Left lung (tissue), 10 donors: Measurements from ENCODE around the gene EPHA8. TPM values are rescaled to one million over a fixed set of nuclear protein-coding genes. Genes with fewer than 3 reads are reported as not detected.

Experiments used
- ATAC-seq: fragments of 200-7000 bp; cut with Tn5 transposase; one replicate; pipeline ENCODE4 v1.9.1; 2020; ENCODE audit warnings: moderate library complexity
- DNase-seq, 4 donors: peaks; one replicate each; pipeline ENCODE4 v3.0.0-alpha.2; 2013 to 2020
- H3K27ac ChIP-seq, 2 donors: fragments of 200-600 bp; sonication (generic) in 1 of 2; one replicate each; pipeline versions ENCODE4 v1.5.0 to v1.8.0; 2020 to 2021
- H3K27me3 ChIP-seq, 2 donors: fragments of 200-600 bp; sonication (generic) in 1 of 2; one replicate each; pipeline versions ENCODE4 v1.5.0 to v1.8.0; 2020 to 2021
- H3K36me3 ChIP-seq, 2 donors: fragments of 200-600 bp; sonication (generic) in 1 of 2; one replicate each; pipeline versions ENCODE4 v1.5.0 to v1.8.0; 2020 to 2021
- H3K4me1 ChIP-seq, 2 donors: fragments of 200-600 bp; one replicate each; pipeline ENCODE4 v1.8.0; 2021
- H3K4me3 ChIP-seq, 2 donors: fragments of 200-600 bp; sonication (generic) in 1 of 2; one replicate each; pipeline versions ENCODE4 v1.5.0 to v1.8.0; 2020 to 2021; ENCODE audit warnings: mild to moderate bottlenecking in 1 of 2
- H3K9me3 ChIP-seq, 2 donors: fragments of 200-600 bp; sonication (generic) in 1 of 2; one replicate each; pipeline versions ENCODE4 v1.5.0 to v1.8.0; 2020 to 2021
- intact Hi-C, 2 donors: fragments of 100-400 bp; cut with DNase I; formaldehyde crosslinking; loops; one replicate each; pipeline versions ENCODE4 v1.11.2 to v1.14.2; 2022
- polyA plus RNA-seq, 6 donors: library from polyadenylated mRNA; unstranded; fragments of 120-200 nt; gene quantifications; one replicate each; pipeline ENCODE4 v1.2.1, GENCODE V29; 2013; ENCODE audit not compliant: insufficient read length in 6 of 6
- total RNA-seq, 2 donors: library from RNA; stranded (reverse); fragmentation: NEBNext Ultra II Directional; extraction: Animal tissue kit (Norgen Biotek cat#: 25700); gene quantifications; one replicate each; pipeline ENCODE4 v1.2.1, GENCODE V29; 2021
- TF ChIP-seq, protein P1 (sequence below), 2 donors: fragments of 200-600 bp; sonication (generic) in 1 of 2; IDR thresholded peaks; one replicate each; pipeline versions ENCODE4 v1.5.0 to v1.8.0; 2021; ENCODE audit warnings: antibody characterized with exemption in 2 of 2
- donor health status: DM: no; HTN: yes; CAD: no.
- donor health status: DM: no; HTN: no; CAD: no.

The EPHA8 gene
- total and polyA plus RNA-seq, 8 donors = 0.07 to 0.21 (median 0.18) TPM; not detected in 5

DNA sequence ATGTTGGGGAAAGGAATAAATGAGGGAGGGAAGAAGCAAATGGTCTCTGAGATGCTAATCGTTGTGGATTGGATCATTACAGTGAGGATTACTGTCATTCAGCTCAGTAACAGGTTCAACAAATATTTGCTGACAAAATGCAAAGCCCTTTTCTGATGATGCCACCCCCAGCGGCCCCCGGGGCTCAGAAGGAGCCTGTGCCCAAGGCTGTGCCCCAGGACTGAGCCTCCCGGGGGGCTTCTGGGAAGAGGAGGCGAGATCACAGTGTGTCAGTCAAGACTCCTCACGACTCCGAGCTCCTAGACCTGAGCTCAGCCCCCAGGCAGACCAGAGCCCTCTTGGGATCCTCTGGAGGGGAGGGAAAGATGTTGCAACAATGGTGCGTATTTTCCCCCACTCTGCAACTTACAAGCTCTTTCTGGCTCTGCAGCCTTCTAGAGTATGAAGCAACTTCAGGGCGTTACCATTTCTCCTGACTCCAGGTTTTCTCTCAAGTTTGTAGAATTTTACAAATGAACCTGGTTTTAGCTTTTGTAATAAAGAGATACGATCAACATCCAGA lies 20.8 kb downstream of the EPHA8 start:
- Histone ChIP-seq H3K36me3 (no peaks in the 10 kb centered on the region), H3K27ac (no peak overlapping the region), H3K4me1 (no peaks in the 10 kb centered on the region), H3K9me3 (no peaks in the 10 kb centered on the region), H3K27me3 (peaks cover 0 to 47% of the 10 kb centered on the region in 2 donors), H3K4me3 (no peak overlapping the region)
- intact Hi-C loops = no loop called here
- ATAC-seq (peak; percentile 33), DNase-seq (peak in 2 of 4 donors; percentile 52 to 61)
- TF ChIP-seq, protein P1, sequence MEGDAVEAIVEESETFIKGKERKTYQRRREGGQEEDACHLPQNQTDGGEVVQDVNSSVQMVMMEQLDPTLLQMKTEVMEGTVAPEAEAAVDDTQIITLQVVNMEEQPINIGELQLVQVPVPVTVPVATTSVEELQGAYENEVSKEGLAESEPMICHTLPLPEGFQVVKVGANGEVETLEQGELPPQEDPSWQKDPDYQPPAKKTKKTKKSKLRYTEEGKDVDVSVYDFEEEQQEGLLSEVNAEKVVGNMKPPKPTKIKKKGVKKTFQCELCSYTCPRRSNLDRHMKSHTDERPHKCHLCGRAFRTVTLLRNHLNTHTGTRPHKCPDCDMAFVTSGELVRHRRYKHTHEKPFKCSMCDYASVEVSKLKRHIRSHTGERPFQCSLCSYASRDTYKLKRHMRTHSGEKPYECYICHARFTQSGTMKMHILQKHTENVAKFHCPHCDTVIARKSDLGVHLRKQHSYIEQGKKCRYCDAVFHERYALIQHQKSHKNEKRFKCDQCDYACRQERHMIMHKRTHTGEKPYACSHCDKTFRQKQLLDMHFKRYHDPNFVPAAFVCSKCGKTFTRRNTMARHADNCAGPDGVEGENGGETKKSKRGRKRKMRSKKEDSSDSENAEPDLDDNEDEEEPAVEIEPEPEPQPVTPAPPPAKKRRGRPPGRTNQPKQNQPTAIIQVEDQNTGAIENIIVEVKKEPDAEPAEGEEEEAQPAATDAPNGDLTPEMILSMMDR (IDR thresholded peaks at IDR 0.05) = no peak

DNA sequence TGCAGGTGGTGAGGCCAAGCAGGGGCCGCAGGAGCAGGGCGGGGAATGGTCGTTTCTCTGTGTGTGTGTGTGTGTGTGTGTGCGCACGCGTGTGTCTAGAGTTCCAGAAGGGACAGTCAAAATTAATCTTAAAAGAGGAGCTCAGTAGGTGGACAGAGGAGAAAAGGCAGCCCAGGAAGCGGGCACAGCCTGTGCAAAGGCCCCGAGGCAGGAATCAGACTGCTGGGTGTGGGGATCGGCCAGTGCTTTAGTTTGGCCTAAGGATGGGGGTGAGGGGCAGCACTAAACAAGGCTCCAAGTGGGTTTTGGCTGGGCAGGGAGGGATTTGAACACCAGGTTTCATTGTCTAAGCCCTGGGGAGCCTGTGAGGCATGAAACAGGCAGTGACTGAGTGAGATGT lies 21.7 kb downstream of the EPHA8 start:
- ATAC-seq = no peak
- no peaks in the 10 kb centered on the region for H3K9me3 ChIP-seq
- H3K27ac ChIP-seq = no peak overlapping the region
- no peaks in the 10 kb centered on the region for H3K36me3 ChIP-seq
- DNase-seq = peak in 1 of 4 donors; percentile 30
- intact Hi-C loops = no loop called here
- H3K4me3 ChIP-seq = no peak overlapping the region
- peaks cover 0 to 56% of the 10 kb centered on the region in 2 donors for H3K27me3 ChIP-seq
- H3K4me1 ChIP-seq = no peaks in the 10 kb centered on the region
- TF ChIP-seq, protein P1 (IDR thresholded peaks at IDR 0.05) = no peak

DNA sequence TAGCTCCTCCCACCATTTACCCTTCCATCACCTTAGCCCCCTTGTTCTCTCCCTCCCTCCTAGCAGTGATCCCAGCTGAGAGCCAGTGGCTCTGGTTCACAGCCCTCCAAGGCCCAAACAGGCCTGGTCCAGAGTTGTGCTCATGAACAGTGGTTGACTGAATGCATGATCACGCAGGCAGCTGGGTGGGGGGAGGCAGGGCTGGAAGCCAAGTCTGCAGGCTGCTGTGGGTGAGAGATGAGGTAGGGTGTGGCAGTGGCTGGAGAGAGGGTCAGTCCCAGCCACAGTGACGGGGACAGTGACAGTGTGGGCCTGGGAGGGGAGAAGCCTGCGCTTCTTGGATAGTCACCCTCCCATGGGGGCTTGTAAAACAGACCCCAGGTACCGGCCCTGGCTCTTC lies 22.2 kb downstream of the EPHA8 start:
- no peaks in the 10 kb centered on the region for H3K4me1 ChIP-seq
- no peak overlapping the region for H3K27ac ChIP-seq
- DNase-seq = peak in 1 of 4 donors; percentile 58
- H3K9me3 ChIP-seq = no peaks in the 10 kb centered on the region
- H3K4me3 ChIP-seq = no peak overlapping the region
- no peaks in the 10 kb centered on the region for H3K36me3 ChIP-seq
- intact Hi-C loops = no loop called here
- TF ChIP-seq, protein P1 (IDR thresholded peaks at IDR 0.05) = no peak
- peaks cover 0 to 61% of the 10 kb centered on the region in 2 donors for H3K27me3 ChIP-seq
- no peak for ATAC-seq

DNA sequence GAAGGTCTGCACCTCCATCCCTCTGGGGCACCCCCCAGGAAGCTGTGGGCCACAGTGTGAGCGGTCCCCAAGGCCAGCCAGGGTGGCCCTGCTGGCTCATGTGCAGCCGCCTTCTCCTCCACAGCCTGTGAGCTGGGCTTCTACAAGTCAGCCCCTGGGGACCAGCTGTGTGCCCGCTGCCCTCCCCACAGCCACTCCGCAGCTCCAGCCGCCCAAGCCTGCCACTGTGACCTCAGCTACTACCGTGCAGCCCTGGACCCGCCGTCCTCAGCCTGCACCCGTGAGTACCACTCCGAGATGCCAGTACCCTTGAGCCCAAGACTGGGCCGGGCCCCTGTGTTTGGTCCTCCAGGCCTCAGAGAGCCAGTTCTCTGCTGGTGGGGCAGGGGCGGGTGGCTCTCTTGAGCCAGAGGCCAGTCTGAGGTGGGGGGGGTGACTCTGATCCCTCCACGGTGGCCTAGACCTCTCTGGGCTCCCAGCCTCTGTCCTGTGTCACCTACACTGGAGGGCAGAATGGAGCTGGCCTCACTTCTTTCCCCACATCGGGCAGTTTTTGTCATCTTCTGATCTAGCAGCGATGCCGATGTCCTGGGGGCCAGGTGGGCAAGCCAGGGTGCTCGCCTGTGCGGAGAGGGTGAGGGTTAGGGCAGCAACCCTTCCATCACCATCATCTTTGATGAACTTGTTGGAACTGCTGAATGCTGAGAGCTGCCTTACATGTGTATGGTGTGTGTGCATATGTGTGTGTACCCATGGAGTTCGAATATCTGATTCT lies 23.3 kb downstream of the EPHA8 start:
- H3K27ac ChIP-seq = no peak overlapping the region
- H3K9me3 ChIP-seq = no peaks in the 10 kb centered on the region
- TF ChIP-seq, protein P1 (IDR thresholded peaks at IDR 0.05) = no peak
- H3K4me1 ChIP-seq = no peaks in the 10 kb centered on the region
- H3K36me3 ChIP-seq = no peaks in the 10 kb centered on the region
- no peak for ATAC-seq
- intact Hi-C loops = no loop called here
- DNase-seq = peak in 1 of 4 donors; percentile 69
- H3K27me3 ChIP-seq = peaks cover 0 to 69% of the 10 kb centered on the region in 2 donors
- H3K4me3 ChIP-seq = no peak overlapping the region

DNA sequence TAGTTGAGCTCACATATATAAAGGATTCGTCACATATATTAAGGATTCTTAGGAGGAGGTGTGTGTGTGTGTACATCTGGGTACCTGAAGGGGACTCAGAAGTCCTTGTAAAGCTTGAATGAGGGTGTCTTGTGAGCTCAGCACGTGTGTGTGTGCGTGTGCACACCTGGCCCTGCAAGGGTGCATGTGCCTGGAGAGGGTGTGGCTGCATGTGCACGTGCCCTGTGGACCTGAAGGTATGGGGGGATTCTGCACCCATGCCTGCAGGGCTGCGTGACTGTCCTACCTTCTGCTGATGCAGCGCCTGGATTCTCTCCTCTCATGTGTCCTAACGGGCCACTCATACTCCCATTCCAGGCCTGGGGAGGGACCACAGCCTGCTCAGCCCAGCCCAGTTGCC lies 24.0 kb downstream of the EPHA8 start:
- Histone ChIP-seq H3K27me3 (peaks cover 0 to 72% of the 10 kb centered on the region in 2 donors), H3K9me3 (no peaks in the 10 kb centered on the region), H3K4me3 (no peak overlapping the region), H3K27ac (no peak overlapping the region), H3K36me3 (no peaks in the 10 kb centered on the region), H3K4me1 (no peaks in the 10 kb centered on the region)
- intact Hi-C loops = no loop called here
- ATAC-seq (no peak), DNase-seq (peak in 1 of 4 donors; percentile 41)
- TF ChIP-seq, protein P1 (IDR thresholded peaks at IDR 0.05) = no peak
